Ishikawa (cell line): ENCODE data around the gene PRXL2B.

Experiments
- CEBPB ChIP-seq: IDR thresholded peaks from 2 replicates; pipeline ENCODE4 v1.6.1; 2012
- CREB1 ChIP-seq: IDR thresholded peaks from 2 replicates; pipeline ENCODE4 v1.6.1; 2012; ENCODE audit warnings: low read depth
- EGR1 ChIP-seq: IDR thresholded peaks from 2 replicates; pipeline ENCODE4 v1.6.1; 2012
- EP300 ChIP-seq: IDR thresholded peaks from 2 replicates; pipeline ENCODE4 v1.6.1; 2012; ENCODE audit warnings: borderline replicate concordance
- FOXM1 ChIP-seq: IDR thresholded peaks from 2 replicates; pipeline ENCODE4 v1.6.1; 2012; ENCODE audit warnings: low read depth, borderline replicate concordance
- NFIC ChIP-seq: IDR thresholded peaks from 2 replicates; pipeline ENCODE4 v1.6.1; 2012
- RAD21 ChIP-seq: IDR thresholded peaks from 2 replicates; pipeline ENCODE4 v1.6.1; 2012; ENCODE audit warnings: low read depth
- REST ChIP-seq: IDR thresholded peaks from 2 replicates; pipeline ENCODE4 v1.6.1; 2012; ENCODE audit warnings: low read depth, mild to moderate bottlenecking
- TAF1 ChIP-seq: IDR thresholded peaks from 2 replicates; pipeline ENCODE4 v1.6.1; 2012; ENCODE audit warnings: low read depth, mild to moderate bottlenecking
- TCF12 ChIP-seq: IDR thresholded peaks from 2 replicates; pipeline ENCODE4 v1.6.1; 2012; ENCODE audit warnings: low read depth
- TEAD4 ChIP-seq: IDR thresholded peaks from 2 replicates; pipeline ENCODE4 v1.6.1; 2012
- USF1 ChIP-seq: IDR thresholded peaks from 2 replicates; pipeline ENCODE4 v1.6.1; 2012
- YY1 ChIP-seq: IDR thresholded peaks from 2 replicates; pipeline ENCODE4 v1.6.1; 2012; ENCODE audit warnings: low read depth
- ZBTB7A ChIP-seq: IDR thresholded peaks from 2 replicates; pipeline ENCODE4 v1.6.1; 2012; ENCODE audit warnings: low read depth
- TF ChIP-seq, protein P1 (sequence below): IDR thresholded peaks from 2 replicates; pipeline ENCODE4 v1.6.1; 2012

The PRXL2B gene

GRCh38 chr1:2636733-2637132 is 50.2 kb downstream of the PRXL2B start:
- TF ChIP-seq ZBTB7A (no peak), TCF12 (no peak), REST (no peak), FOXM1 (no peak), USF1 (no peak), TAF1 (no peak), EP300 (no peak), TEAD4 (no peak), NFIC (no peak), CEBPB (no peak), CREB1 (no peak), RAD21 (no peak), EGR1 (no peak), YY1 (no peak)
- TF ChIP-seq, protein P1, sequence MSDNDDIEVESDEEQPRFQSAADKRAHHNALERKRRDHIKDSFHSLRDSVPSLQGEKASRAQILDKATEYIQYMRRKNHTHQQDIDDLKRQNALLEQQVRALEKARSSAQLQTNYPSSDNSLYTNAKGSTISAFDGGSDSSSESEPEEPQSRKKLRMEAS, result no peak

DNA sequence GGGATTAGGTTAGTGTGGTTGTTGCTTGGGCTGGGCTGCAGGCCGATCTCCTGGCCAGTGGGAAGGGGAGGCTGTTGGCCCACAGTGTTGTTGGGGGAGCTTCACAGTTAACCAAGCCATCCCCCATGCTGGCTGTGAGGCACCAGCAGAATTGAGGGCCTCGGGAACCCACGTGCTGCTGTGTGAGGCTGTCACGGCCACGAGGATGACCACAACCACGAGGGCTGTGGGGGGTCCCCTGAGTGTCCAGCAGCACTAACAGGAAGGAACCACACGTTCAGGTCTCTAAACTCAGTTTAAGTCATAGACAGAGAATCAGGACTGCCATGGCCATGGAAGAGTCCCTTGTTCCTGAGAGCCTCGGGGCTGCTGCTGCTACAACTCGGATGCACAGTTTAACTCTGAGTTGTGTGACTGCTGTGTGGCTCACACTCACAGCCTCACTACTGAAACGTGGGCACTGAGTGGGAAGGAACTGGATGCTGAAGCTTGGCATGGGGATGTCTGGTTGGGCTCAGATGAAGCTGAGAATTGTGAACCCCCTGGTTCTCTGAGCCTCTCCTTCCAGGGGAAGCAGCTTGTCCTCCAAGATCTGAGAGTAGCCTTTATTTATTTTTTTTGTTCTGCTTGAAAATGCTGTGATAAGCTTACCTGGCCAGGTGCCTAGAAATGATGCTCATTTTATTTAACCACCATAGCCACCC is 51.0 kb downstream of the PRXL2B start:
- TF ChIP-seq REST (no peak), CREB1 (no peak), EGR1 (no peak), TAF1 (no peak), TEAD4 (no peak), NFIC (no peak)

DNA sequence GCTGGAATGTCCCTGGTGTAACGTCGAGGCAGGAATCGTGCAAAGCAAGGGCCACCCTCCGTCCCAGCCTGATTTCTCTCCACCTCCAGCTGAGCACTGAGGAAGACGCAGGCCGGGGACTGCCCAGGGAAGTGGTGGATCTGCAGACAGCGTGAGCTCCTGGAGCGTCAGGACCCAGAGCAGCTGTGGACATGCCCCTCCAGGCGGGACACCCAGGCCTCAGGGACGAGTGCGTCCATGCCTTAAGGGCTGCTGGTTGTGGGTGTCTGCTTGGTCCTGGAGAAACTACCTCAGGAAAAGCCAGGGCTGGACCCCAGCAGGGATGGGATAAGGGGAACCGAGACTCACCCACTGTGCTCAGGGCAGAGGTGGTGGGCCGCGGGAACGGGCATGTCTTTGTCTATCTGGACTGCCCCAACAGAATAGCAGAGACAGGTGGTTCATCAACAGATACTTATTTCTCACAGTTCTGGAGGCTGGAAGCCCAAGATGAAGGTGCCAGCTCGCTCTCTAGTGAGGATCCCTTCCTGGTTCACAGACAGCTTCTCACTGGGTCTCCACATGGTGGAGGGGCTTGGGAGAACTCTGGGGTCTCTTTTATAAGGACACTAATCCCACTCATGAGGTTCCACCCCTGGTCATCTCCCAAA is 52.0 kb downstream of the PRXL2B start:
- TF ChIP-seq ZBTB7A, result no peak
- TF ChIP-seq CREB1, result no peak
- no peak for TF ChIP-seq NFIC
- TF ChIP-seq EP300, result no peak
- TF ChIP-seq TAF1, result no peak
- TF ChIP-seq YY1, result no peak
- TF ChIP-seq, protein P1, result no peak
- TF ChIP-seq RAD21, result no peak
- TF ChIP-seq EGR1, result no peak
- TF ChIP-seq REST, result no peak
- TF ChIP-seq TEAD4, result no peak

- TF ChIP-seq EGR1, result no peak
- no peak for TF ChIP-seq FOXM1
- no peak for TF ChIP-seq TCF12
- no peak for TF ChIP-seq YY1
- TF ChIP-seq NFIC, result no peak
- TF ChIP-seq RAD21, result no peak
- TF ChIP-seq USF1, result no peak
- TF ChIP-seq, protein P1, result no peak
- no peak for TF ChIP-seq CREB1
- no peak for TF ChIP-seq CEBPB
- no peak for TF ChIP-seq REST
- no peak for TF ChIP-seq TEAD4
- no peak for TF ChIP-seq EP300
- no peak for TF ChIP-seq TAF1
- TF ChIP-seq ZBTB7A, result no peak
These were observed 52.6 kb downstream of the PRXL2B start for GRCh38 chr1:2639203-2639602.
